ENCODE data around the gene RAB3GAP2. TPM values are rescaled to one million over a fixed set of nuclear protein-coding genes. Genes with fewer than 3 reads are reported as not detected.
"Not testable (repeated sequence)": the region's sequence is repeated elsewhere in the genome, so short reads cannot be mapped to it uniquely, and the experiment has no call there.

The RAB3GAP2 gene
- total and polyA plus RNA-seq, 2 donors: 9.8 to 50.1 TPM

DNA sequence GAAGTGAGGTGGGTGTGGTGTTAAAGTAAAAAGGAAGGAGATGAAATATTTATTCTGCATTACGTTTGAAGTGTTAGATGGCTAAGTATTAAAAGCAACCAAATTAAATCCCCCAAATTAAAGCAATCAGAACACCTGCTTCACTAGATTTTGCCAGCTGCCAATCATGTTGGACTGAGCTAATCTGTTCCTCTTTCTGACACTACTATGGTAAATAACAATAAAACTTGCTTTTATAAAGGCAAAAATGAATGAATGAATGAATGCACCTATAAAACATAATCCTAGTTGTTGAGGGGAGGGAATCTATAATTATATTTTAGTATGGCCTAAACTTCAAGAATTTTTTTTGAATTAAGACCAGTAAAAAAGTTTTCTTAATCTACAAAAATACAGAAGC is 51.0 kb downstream of the RAB3GAP2 start:
- WGBS: 93% methylated on average over 1 of the region's 1 CpG
- Histone ChIP-seq H3K36me3 (ENCODE audit: insufficient read depth) (no peaks in the 10 kb centered on the region), H3K4me3 (ENCODE audit: low read depth, low read length) (no peak overlapping the region), H3K27ac (ENCODE audit: low read depth) (no peak overlapping the region), H3K4me1 (ENCODE audit: insufficient read depth) (no peaks in the 10 kb centered on the region)
- no peak for DNase-seq (ENCODE audit: extremely low spot score)

DNA sequence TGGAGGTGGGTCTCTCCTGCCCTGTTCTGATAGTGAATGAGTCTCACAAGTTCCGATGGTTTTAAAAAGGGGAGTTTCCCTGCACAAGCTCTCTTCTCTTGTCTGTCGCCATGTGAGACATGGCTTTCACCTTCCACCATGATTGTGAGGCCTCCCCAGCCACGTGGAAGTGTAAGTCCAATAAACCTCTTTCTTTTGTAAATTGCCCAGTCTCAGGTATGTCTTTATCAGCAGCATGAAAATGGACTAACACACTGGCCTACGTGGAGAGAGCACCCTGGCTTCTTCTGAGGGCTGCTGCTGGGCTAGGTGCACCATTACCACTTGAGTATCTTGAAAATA is 51.6 kb downstream of the RAB3GAP2 start:
- DNase-seq (ENCODE audit: extremely low spot score); H3K4me1 ChIP-seq (ENCODE audit: insufficient read depth); H3K36me3 ChIP-seq (ENCODE audit: insufficient read depth); H3K4me3 ChIP-seq (ENCODE audit: low read depth, low read length); H3K27ac ChIP-seq (ENCODE audit: low read depth): not testable (repeated sequence)
- 81% methylated on average over 4 of the region's 4 CpGs for WGBS

DNA sequence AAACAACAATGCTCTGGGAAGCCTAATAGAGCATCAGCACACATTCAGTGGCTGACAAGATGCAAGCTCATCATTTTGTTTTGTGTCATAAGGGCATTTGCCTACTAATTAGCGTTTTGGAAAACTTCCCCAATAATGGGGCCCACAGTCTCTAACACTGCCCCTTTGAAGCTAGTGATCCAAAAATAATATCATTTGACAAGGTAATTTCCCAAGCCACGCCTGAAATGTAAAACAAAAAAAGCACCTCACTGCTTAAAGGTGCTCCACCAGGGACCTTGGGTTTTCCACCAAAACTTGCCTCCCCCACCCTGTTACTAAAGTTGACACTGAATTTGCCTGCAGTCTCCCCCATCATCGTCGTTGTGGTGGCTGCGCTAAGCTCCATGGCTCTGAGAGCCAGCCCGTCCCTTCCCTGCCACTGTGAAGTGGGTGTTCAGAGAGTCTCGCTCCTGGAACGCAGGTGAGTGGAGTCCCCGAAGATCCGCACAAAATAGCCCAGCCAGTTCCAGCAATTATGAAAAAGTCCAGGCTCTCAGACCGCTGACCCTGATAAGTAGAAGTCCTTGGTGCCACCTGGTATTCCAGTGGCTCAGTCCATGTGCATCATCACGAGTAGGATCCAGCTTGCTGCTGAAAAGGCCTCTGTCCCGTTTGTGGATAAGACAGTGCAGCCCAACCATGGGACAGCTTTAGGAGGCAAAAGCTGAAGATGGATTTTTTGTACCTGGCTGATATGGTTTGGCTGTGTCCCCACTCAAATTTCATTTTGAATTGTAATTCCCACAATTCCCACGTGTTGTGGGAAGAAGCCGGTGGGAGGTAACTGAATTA is 52.2 kb downstream of the RAB3GAP2 start:
- no peak for DNase-seq (ENCODE audit: extremely low spot score)
- H3K36me3 ChIP-seq (ENCODE audit: insufficient read depth): no peaks in the 10 kb centered on the region
- H3K4me1 ChIP-seq (ENCODE audit: insufficient read depth): no peaks in the 10 kb centered on the region
- H3K27ac ChIP-seq (ENCODE audit: low read depth): no peak overlapping the region
- H3K4me3 ChIP-seq (ENCODE audit: low read depth, low read length): no peak overlapping the region
- WGBS: 90% methylated on average over 15 of the region's 15 CpGs

DNA sequence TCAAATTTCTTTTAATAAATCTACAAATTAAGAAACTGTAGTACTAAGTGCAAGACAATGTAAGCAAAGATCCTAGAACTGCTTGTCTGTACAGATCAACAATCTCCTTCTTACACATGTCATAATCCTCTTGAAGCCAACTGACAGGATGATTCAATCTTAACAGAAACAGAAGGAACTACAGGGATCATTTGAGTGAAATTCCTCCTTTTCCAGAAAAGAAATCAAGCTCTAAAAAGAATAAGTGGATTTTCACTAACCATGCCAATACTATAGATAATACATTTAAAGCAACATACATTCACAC is 53.2 kb downstream of the RAB3GAP2 start:
- no peak for DNase-seq (ENCODE audit: extremely low spot score)
- H3K4me3 ChIP-seq (ENCODE audit: low read depth, low read length): no peak overlapping the region
- no peak overlapping the region for H3K27ac ChIP-seq (ENCODE audit: low read depth)
- no peaks in the 10 kb centered on the region for H3K4me1 ChIP-seq (ENCODE audit: insufficient read depth)
- H3K36me3 ChIP-seq (ENCODE audit: insufficient read depth): no peaks in the 10 kb centered on the region

DNA sequence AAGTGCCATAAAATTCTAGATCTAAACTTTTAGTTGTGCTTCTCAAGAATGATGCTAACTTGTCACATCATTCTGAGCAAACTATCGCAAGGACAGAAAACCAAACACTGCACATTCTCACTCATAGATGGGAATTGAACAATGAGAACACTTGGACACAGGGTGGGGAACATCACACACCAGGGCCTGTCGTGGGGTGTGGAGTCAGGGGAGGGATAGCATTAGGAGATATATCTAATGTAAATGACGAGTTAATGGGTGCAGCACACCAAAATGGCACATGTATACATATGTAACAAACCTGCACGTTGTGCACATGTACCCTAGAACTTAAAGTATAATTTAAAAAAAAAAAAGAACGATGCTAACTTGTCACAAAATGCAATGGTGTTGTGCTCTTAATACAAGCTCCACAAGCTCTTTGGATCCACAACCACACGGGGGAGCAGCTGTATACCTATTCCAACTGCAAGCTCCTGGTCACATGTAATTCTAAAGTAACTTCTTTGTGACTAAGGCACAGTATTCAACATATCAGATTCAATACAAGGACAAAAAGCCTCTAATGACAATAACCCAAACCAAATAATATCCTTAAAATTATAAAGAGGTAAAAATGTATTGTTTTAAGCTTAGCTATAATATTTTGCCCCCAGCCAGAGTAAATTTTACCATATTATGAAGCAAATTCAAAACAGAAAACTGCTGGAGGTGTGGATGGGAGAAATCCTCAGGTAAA is 53.7 kb downstream of the RAB3GAP2 start:
- not testable (repeated sequence) for H3K4me1 ChIP-seq (ENCODE audit: insufficient read depth); H3K4me3 ChIP-seq (ENCODE audit: low read depth, low read length); H3K27ac ChIP-seq (ENCODE audit: low read depth); H3K36me3 ChIP-seq (ENCODE audit: insufficient read depth)
- DNase-seq (ENCODE audit: extremely low spot score): peak; percentile 23
- WGBS: 55% methylated on average over 6 of the region's 6 CpGs

DNA sequence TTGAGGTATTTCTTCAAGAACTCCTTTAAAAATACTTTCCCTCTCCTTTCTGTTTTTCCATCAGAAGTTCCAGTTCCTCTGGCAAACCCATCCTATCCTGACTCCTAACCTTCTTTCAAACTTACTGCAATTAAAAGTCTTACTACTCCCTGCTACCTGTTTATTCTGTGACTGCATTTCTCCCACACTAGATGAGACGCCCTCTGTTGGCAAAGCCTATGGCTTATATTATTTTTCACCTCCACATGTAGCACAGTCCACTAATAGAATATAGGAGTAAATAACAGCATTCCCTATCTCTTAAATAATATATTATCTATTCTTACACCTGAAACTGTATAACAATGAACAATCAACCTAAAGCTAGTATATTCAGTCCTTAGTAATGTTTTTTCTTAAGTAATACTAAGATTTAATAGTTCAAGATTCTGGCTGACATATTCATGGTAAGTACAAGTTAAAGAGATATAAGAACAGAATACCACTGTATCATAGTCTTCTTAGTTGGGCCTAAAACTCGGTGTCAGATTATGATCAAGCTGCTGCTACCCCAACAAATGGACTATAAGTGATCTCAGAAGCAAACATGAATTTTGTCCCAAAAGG is 54.8 kb downstream of the RAB3GAP2 start:
- WGBS: 75% methylated on average over 2 of the region's 2 CpGs
- Histone ChIP-seq H3K4me1 (ENCODE audit: insufficient read depth) (no peaks in the 10 kb centered on the region), H3K27ac (ENCODE audit: low read depth) (no peak overlapping the region), H3K36me3 (ENCODE audit: insufficient read depth) (no peaks in the 10 kb centered on the region), H3K4me3 (ENCODE audit: low read depth, low read length) (no peak overlapping the region)
- DNase-seq (ENCODE audit: extremely low spot score): no peak

DNA sequence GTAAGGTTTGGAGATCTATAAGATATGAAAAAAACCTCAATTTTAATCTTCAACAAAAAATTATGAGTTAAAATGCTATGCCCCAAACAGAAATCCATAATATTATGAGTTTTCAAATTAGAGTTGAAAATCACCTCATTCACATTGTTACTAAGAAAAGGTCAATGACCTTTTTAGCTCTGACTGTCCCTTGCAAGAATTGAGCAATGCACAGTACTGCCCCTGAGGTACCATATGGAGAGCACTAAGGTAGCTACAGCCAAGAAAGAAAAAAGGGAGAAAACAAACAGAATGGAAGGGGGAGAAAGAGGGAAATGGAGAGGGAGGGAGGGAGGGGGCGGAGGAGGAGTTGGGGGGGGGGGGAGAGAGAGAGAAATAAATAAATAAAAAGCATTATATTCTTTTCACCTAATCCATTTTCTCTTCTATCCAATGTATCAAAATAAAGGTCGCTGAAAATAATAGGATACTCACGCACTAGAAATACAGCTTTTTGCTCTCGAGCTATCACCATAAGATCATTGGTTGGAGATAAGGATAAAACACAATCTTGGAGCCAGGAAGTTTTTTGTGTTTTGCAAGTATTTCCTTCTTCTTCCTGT is 58.8 kb downstream of the RAB3GAP2 start:
- Histone ChIP-seq H3K36me3 (ENCODE audit: insufficient read depth) (no peaks in the 10 kb centered on the region), H3K27ac (ENCODE audit: low read depth) (no peak overlapping the region), H3K4me3 (ENCODE audit: low read depth, low read length) (no peak overlapping the region), H3K4me1 (ENCODE audit: insufficient read depth) (no peaks in the 10 kb centered on the region)
- 88% methylated on average over 4 of the region's 4 CpGs for WGBS
- DNase-seq (ENCODE audit: extremely low spot score): no peak

DNA sequence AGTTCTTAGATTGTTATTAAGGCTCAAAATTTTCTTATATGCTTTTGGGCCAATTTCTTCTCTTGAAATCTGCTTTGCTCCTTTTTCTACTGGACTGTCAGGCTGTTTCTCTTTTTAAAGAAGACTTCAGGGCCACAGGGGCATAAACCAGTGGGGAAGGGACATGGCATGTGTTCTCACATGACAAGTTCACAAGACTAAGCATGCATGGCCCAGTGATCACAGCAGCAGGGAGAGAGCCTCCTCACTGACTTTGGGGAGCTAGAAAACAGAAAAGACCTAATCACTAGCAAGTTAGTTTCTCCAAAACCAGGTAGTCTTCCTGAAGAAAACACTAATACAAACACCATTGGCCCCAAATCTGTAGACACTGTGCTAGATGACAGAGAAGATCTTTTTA is 64.8 kb downstream of the RAB3GAP2 start:
- no peak for DNase-seq (ENCODE audit: extremely low spot score)
- Histone ChIP-seq H3K4me1 (ENCODE audit: insufficient read depth) (no peaks in the 10 kb centered on the region), H3K36me3 (ENCODE audit: insufficient read depth) (peaks cover 3% of the 10 kb centered on the region), H3K27ac (ENCODE audit: low read depth) (no peak overlapping the region), H3K4me3 (ENCODE audit: low read depth, low read length) (no peak overlapping the region)

DNA sequence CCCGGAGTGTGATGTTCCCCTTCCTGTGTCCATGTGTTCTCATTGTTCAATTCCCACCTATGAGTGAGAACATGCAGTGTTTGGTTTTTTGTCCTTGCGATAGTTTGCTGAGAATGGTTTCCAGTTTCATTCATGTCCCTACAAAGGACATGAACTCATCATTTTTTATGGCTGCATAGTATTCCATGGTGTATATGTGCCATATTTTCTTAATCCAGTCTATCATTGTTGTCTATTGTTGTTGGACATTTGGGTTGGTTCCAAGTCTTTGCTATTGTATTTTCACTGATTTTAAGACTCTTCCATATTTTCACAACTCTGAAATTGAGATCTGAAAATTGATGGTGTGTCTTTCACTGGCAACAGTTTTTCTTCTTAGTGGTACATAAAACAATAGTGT is 67.5 kb downstream of the RAB3GAP2 start:
- H3K36me3 ChIP-seq (ENCODE audit: insufficient read depth); H3K4me3 ChIP-seq (ENCODE audit: low read depth, low read length); H3K27ac ChIP-seq (ENCODE audit: low read depth); DNase-seq (ENCODE audit: extremely low spot score); H3K4me1 ChIP-seq (ENCODE audit: insufficient read depth): not testable (repeated sequence)
- WGBS: 100% methylated on average over 1 of the region's 2 CpGs

DNA sequence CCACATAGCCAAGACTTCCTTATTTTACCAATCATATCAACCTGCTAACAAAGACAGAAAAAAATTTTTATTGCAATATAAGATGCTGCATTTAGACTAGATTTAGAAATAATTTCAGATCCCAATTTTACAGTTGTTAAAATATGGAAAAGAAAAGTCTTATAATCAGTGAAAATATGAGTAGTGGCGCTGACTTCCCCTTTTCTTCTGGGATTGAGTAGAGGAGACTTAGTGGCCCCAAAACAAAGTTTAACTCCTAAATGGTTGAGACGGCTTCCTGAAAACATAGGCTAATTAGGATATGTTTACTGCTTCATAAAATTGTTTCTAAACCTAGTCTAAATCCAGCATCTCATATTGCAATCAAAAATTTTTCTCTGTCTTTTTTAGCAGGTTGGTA is 68.4 kb downstream of the RAB3GAP2 start:
- WGBS: 94% methylated on average over 2 of the region's 2 CpGs
- Histone ChIP-seq H3K27ac (ENCODE audit: low read depth) (no peak overlapping the region), H3K36me3 (ENCODE audit: insufficient read depth) (peaks cover 3% of the 10 kb centered on the region), H3K4me3 (ENCODE audit: low read depth, low read length) (no peak overlapping the region), H3K4me1 (ENCODE audit: insufficient read depth) (no peaks in the 10 kb centered on the region)
- DNase-seq (ENCODE audit: extremely low spot score): no peak

DNA sequence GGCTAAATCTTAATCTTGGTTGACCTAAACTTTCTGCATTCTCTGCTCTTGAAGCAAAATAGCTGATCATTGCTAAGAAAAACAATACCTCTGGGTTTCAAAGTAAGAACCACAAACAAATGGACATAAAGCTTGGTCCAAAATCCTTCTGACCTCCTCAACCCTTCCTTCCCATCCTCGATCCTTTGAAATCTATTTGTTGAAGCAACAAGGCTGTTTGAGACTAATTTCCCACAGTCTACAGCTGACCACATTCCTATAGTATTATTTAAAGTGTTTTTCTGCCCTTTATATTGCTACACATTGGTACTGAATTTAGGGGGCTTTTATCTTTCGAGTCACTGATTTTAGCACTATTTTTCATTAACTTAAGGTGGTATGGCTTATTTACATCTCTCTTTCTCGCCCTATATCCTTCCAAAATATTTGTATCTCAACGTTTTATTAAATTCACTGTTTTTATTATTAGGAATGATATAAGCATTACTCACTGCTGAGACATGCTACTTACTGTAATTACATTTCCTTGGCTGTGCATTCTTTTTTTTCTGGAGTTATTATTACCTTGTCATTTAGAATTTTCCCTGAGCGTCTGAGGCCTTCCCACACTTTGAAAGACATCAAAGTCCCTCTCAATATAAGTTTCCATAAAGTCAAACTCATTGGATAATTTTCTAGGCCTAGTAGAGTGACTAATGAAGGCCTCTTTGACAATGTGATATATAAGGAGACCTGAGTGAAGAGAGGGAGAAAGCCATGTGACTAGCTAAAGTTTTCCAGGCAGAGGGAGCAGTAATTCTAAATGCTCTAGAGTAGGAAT is 73.9 kb downstream of the RAB3GAP2 start:
- H3K4me3 ChIP-seq (ENCODE audit: low read depth, low read length): no peak overlapping the region
- no peak for DNase-seq (ENCODE audit: extremely low spot score)
- no peak overlapping the region for H3K27ac ChIP-seq (ENCODE audit: low read depth)
- no peaks in the 10 kb centered on the region for H3K4me1 ChIP-seq (ENCODE audit: insufficient read depth)
- WGBS: 88% methylated on average over 5 of the region's 5 CpGs
- H3K36me3 ChIP-seq (ENCODE audit: insufficient read depth): no peaks in the 10 kb centered on the region

DNA sequence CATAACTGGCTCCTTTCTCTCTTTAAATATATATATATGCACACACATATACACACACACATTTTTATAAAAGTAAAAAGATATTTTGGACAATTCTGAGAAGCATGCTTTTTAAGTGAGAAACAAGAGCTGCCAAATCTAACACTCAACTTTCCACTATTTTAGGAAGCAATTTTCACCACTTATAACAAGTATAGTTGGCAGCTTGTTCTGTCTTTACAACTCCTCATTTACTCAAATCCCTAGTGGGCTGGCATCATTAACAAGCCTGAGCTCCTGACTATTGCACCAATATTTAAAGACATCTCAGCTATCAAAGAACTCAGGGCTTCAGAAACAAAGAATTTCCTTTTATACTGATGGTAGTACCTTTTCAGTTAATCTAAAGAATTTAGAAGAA is 76.6 kb downstream of the RAB3GAP2 start:
- DNase-seq (ENCODE audit: extremely low spot score): no peak
- Histone ChIP-seq H3K27ac (ENCODE audit: low read depth) (no peak overlapping the region), H3K4me1 (ENCODE audit: insufficient read depth) (no peaks in the 10 kb centered on the region), H3K36me3 (ENCODE audit: insufficient read depth) (no peaks in the 10 kb centered on the region), H3K4me3 (ENCODE audit: low read depth, low read length) (no peak overlapping the region)

DNA sequence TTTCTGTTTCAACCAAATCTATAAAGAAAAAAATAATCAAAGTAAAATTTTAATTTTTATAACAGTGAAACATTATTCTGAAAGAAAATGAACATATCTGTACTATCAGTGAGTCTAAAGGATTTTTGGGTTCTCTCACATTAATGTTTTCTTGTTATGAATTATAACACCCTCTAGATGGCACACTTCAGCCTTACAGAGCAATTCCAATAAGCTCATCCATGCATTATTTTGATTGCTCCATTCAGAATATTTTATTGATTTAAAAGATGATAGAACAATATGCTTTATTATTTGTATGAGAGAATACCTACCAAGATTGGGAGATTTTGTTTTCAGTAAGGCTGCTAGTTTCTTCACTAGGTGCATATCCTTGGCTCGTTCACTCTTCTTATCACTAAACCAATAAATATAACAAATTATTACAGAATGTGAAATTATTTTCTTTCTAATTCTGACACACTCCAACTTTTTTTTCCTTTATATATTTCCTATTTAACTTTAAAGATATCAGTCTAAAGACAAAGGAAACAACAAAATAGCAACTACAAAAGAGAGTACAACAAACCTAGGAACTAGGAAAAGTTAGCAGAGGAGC is 82.4 kb downstream of the RAB3GAP2 start:
- WGBS: 99% methylated on average over 1 of the region's 1 CpG
- H3K4me3 ChIP-seq (ENCODE audit: low read depth, low read length): no peak overlapping the region
- H3K4me1 ChIP-seq (ENCODE audit: insufficient read depth): no peaks in the 10 kb centered on the region
- peaks cover 7% of the 10 kb centered on the region for H3K36me3 ChIP-seq (ENCODE audit: insufficient read depth)
- DNase-seq (ENCODE audit: extremely low spot score): no peak
- no peak overlapping the region for H3K27ac ChIP-seq (ENCODE audit: low read depth)
